CD14-positive monocyte (primary cell): ENCODE data around the gene FKTN. TPM values are rescaled to one million over a fixed set of nuclear protein-coding genes. Genes with fewer than 3 reads are reported as not detected.

Experiments used
- DNase-seq, 3 donors: peaks; one replicate each; pipeline ENCODE4 v3.0.0-alpha.2; 2011 to 2022
- H2AFZ ChIP-seq: 2 replicates; pipeline ENCODE4 v1.6.0; 2012; ENCODE audit warnings: mild to moderate bottlenecking, low read depth, low read length, inconsistent platforms; ENCODE audit not compliant: insufficient read depth, poor library complexity, severe bottlenecking
- H3K27ac ChIP-seq, 2 donors: 1 replicate in 1 of 2; 2 replicates in 1 of 2; pipeline ENCODE4 v1.5.1; 2012 to 2013; ENCODE audit warnings: low read length in 2 of 2, control low read depth in 1 of 2, inconsistent platforms in 1 of 2, low read depth in 1 of 2, mild to moderate bottlenecking in 1 of 2
- H3K27me3 ChIP-seq, 2 donors: one replicate each; pipeline versions ENCODE4 v1.6.0 to v1.6.1; 2011 to 2013; ENCODE audit warnings: low read length in 2 of 2; ENCODE audit not compliant: control insufficient read depth in 2 of 2, insufficient read depth in 2 of 2
- H3K36me3 ChIP-seq, 2 donors: replicated peaks in 1 of 2; 1 replicate in 1 of 2; 2 replicates in 1 of 2; pipeline versions ENCODE4 v1.5.1 to v1.6.1; 2012 to 2013; ENCODE audit warnings: low read length in 2 of 2, control low read depth in 1 of 2, inconsistent platforms in 1 of 2, mild to moderate bottlenecking in 1 of 2; ENCODE audit not compliant: insufficient read depth in 2 of 2, control insufficient read depth in 1 of 2
- H3K4me1 ChIP-seq, 2 donors: 1 replicate in 1 of 2; 2 replicates in 1 of 2; pipeline versions ENCODE4 v1.5.1 to v1.6.1; 2012 to 2013; ENCODE audit warnings: low read length in 2 of 2, control low read depth in 1 of 2, inconsistent platforms in 1 of 2, mild to moderate bottlenecking in 1 of 2, moderate library complexity in 1 of 2; ENCODE audit not compliant: insufficient read depth in 2 of 2, control insufficient read depth in 1 of 2
- H3K4me2 ChIP-seq: replicated peaks from 2 replicates; pipeline ENCODE3; 2012; ENCODE audit warnings: low read length, moderate library complexity, mild to moderate bottlenecking; ENCODE audit not compliant: poor library complexity, severe bottlenecking; ENCODE audit errors: extremely low read depth
- H3K4me3 ChIP-seq, 3 experiments: fragments of 200-600 bp in 1 of 3; sonication (generic) in 1 of 3; replicated peaks in 1 of 3; 1 replicate in 2 of 3; 2 replicates in 1 of 3; pipeline ENCODE4 v1.5.1; 2011 to 2013; ENCODE audit warnings: low read length in 3 of 3, mild to moderate bottlenecking in 3 of 3, control low read depth in 2 of 3, low read depth in 2 of 3, inconsistent platforms in 1 of 3, moderate library complexity in 1 of 3
- H3K79me2 ChIP-seq: 2 replicates; pipeline ENCODE4 v1.6.0; 2012; ENCODE audit warnings: mild to moderate bottlenecking, control low read depth, inconsistent platforms, low read length, moderate library complexity; ENCODE audit not compliant: insufficient read depth
- H3K9ac ChIP-seq: 2 replicates; pipeline ENCODE4 v1.6.0; 2017; ENCODE audit warnings: low read length, mild to moderate bottlenecking; ENCODE audit not compliant: insufficient read depth, poor library complexity, severe bottlenecking
- H3K9me3 ChIP-seq, 2 donors: replicated peaks in 1 of 2; 1 replicate in 1 of 2; 2 replicates in 1 of 2; pipeline versions ENCODE4 v1.5.1 to v1.6.1; 2012 to 2013; ENCODE audit warnings: low read length in 2 of 2, control low read depth in 1 of 2; ENCODE audit not compliant: control insufficient read depth in 1 of 2, insufficient read depth in 1 of 2
- H4K20me1 ChIP-seq: 2 replicates; pipeline ENCODE4 v1.6.0; 2012; ENCODE audit warnings: mild to moderate bottlenecking, low read length, control low read depth, moderate library complexity; ENCODE audit not compliant: insufficient read depth
- H3K27ac Mint-ChIP-seq, 7 donors: one replicate each; pipeline ENCODE4 v1.8.0; 2020; ENCODE audit warnings: mild to moderate bottlenecking in 7 of 7, mixed read lengths in 7 of 7, moderate library complexity in 6 of 7, inconsistent platforms in 2 of 7
- H3K27me3 Mint-ChIP-seq, 3 donors: one replicate each; pipeline ENCODE4 v1.8.0; 2021 to 2022; ENCODE audit warnings: low read depth in 3 of 3, mild to moderate bottlenecking in 3 of 3, mixed read lengths in 3 of 3, moderate library complexity in 3 of 3, inconsistent platforms in 1 of 3
- H3K36me3 Mint-ChIP-seq, 2 donors: one replicate each; pipeline ENCODE4 v1.8.0; 2020; ENCODE audit warnings: mixed read lengths in 2 of 2, inconsistent platforms in 1 of 2, mild to moderate bottlenecking in 1 of 2
- H3K4me1 Mint-ChIP-seq: one replicate; pipeline ENCODE4 v1.8.0; 2020; ENCODE audit warnings: mild to moderate bottlenecking, mixed read lengths
- H3K4me3 Mint-ChIP-seq, 2 donors: one replicate each; pipeline ENCODE4 v1.8.0; 2020; ENCODE audit warnings: mild to moderate bottlenecking in 2 of 2, mixed read lengths in 2 of 2, moderate library complexity in 1 of 2
- H3K9me3 Mint-ChIP-seq, 7 donors: one replicate each; pipeline ENCODE4 v1.8.0; 2020 to 2022; ENCODE audit warnings: mixed read lengths in 7 of 7, mild to moderate bottlenecking in 6 of 7, moderate library complexity in 6 of 7, inconsistent platforms in 2 of 7
- WGBS: methylation state at CpG from one replicate; pipeline ENCODE4 v1.1.5; 2013; ENCODE audit warnings: missing lambda C conversion rate; ENCODE audit not compliant: insufficient coverage; 5-methylcytosine and 5-hydroxymethylcytosine counted together
- intact Hi-C, 2 donors: fragments of 100-400 bp; cut with micrococcal nuclease; formaldehyde crosslinking; loops; one replicate each; pipeline versions ENCODE4 v1.15.0 to v1.15.1; 2023
- polyA plus RNA-seq, 3 donors: library from polyadenylated mRNA; depleted of rRNA in 1 of 3; unstranded in 2 of 3; stranded (reverse) in 1 of 3; fragments of 300-500 nt in 2 of 3; fragments of >200 nt in 1 of 3; fragmentation: Illumina TruSeq in 2 of 3; gene quantifications; 1 replicate in 2 of 3; 2 replicates in 1 of 3; pipeline ENCODE4 v1.2.3, GENCODE V29; 2012 to 2021
- TF ChIP-seq, protein P1 (sequence below): fragments of 200-600 bp; IDR thresholded peaks from one replicate; pipeline ENCODE4 v1.8.0; 2022; ENCODE audit warnings: antibody characterized with exemption, mild to moderate bottlenecking

The FKTN gene
- polyA plus RNA-seq, 3 donors, result 1.7 to 3.2 (median 2.7) TPM

DNA sequence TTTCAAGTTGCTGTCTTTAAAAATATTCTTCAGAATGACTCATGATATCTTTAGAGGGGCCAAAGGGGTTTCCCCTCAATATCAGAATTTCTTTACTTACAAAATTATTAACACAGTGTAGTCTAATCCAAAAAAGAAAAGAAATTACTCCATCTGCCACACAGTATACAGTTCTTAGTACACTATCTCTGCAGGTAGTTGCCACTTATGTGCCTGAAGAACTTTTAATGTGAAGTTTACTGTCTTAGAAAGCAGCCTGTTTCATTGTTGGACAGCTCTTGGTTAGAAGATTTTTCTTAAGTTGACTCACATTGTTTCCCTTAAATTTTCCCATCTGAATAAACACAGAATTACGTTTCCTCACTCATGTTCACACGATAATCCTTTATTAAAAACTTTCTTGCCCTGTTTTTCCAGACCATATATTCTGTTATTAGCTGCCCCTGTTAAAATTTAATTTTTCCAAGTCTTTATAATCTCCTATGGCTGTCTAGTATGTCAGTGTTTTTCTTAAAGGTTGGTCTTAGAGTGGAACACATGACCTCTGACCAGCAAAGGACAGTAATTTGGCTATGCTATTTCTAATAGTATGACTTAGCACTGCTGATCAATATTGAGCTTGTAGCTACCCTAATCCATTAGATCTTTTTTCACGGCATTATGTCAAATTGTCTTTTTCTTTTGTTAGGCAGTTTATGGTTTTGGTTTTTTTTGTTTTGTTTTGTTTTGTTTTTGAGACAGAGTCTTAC is 21.8 kb upstream of the FKTN start:
- H3K79me2 ChIP-seq, result no peaks in the 10 kb centered on the region
- H3K27ac Mint-ChIP-seq, result no peak overlapping the region
- no peak overlapping the region for H3K4me3 ChIP-seq
- H3K4me2 ChIP-seq, result no peak overlapping the region
- peaks cover 7 to 16% of the 10 kb centered on the region in 2 donors for H3K36me3 Mint-ChIP-seq
- H3K9ac ChIP-seq, result no peak overlapping the region
- H3K4me1 Mint-ChIP-seq, result no peaks in the 10 kb centered on the region
- no peaks in the 10 kb centered on the region for H3K9me3 ChIP-seq
- no CpG with 5 or more reads among the region's 3 CpGs for WGBS
- no peaks in the 10 kb centered on the region for H3K27me3 Mint-ChIP-seq
- intact Hi-C loops, result no loop called here
- H3K4me3 Mint-ChIP-seq, result no peak overlapping the region
- no peak overlapping the region for H3K27ac ChIP-seq
- H2AFZ ChIP-seq, result no peak overlapping the region
- H4K20me1 ChIP-seq, result no peaks in the 10 kb centered on the region
- H3K9me3 Mint-ChIP-seq, result no peaks in the 10 kb centered on the region
- DNase-seq, result no peak
- H3K4me1 ChIP-seq, result no peaks in the 10 kb centered on the region
- H3K27me3 ChIP-seq, result no peaks in the 10 kb centered on the region
- H3K36me3 ChIP-seq, result no peaks in the 10 kb centered on the region
- TF ChIP-seq, protein P1, sequence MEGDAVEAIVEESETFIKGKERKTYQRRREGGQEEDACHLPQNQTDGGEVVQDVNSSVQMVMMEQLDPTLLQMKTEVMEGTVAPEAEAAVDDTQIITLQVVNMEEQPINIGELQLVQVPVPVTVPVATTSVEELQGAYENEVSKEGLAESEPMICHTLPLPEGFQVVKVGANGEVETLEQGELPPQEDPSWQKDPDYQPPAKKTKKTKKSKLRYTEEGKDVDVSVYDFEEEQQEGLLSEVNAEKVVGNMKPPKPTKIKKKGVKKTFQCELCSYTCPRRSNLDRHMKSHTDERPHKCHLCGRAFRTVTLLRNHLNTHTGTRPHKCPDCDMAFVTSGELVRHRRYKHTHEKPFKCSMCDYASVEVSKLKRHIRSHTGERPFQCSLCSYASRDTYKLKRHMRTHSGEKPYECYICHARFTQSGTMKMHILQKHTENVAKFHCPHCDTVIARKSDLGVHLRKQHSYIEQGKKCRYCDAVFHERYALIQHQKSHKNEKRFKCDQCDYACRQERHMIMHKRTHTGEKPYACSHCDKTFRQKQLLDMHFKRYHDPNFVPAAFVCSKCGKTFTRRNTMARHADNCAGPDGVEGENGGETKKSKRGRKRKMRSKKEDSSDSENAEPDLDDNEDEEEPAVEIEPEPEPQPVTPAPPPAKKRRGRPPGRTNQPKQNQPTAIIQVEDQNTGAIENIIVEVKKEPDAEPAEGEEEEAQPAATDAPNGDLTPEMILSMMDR, result no peak

GRCh38 chr9:105539452-105539851 is 18.5 kb upstream of the FKTN start:
- Mint-ChIP-seq H3K27ac (no peak overlapping the region), H3K4me1 (no peaks in the 10 kb centered on the region), H3K27me3 (no peaks in the 10 kb centered on the region), H3K36me3 (peaks cover 7 to 20% of the 10 kb centered on the region in 2 donors), H3K9me3 (peaks cover 0 to 3% (median 0%) of the 10 kb centered on the region in 7 donors), H3K4me3 (no peak overlapping the region)
- Histone ChIP-seq H3K27ac (no peak overlapping the region), H4K20me1 (no peaks in the 10 kb centered on the region), H3K36me3 (no peaks in the 10 kb centered on the region), H3K9ac (no peak overlapping the region), H3K79me2 (no peaks in the 10 kb centered on the region), H2AFZ (no peak overlapping the region), H3K27me3 (no peaks in the 10 kb centered on the region), H3K9me3 (no peaks in the 10 kb centered on the region), H3K4me1 (no peaks in the 10 kb centered on the region), H3K4me2 (no peak overlapping the region), H3K4me3 (no peak overlapping the region)
- TF ChIP-seq, protein P1, result no peak
- WGBS, result 100% methylated on average over 1 of the region's 1 CpG
- intact Hi-C loops, result no loop called here
- no peak for DNase-seq
